Measurements from ENCODE around the gene TRIM34.

DNA sequence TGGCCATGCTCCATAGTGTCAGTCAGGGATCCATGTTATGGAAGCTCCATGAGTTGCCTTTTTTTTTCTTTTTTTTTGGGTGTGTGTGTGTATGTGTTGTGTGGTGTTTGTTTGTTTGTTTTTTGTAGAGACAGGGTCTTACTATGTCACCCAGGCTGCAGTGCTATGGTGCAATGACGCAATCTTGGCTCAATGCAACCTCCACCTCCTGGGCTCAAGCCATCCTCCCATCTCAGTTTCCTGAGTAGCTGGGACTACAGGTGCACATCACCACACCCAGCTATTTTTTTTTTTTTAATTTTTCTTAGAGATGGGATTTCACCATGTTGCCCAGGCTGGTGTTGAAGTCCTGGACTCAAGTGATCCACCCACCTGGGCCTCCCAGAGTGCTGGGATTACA lies 63.7 kb downstream of the TRIM34 start:
- TF ChIP-seq, protein P1, sequence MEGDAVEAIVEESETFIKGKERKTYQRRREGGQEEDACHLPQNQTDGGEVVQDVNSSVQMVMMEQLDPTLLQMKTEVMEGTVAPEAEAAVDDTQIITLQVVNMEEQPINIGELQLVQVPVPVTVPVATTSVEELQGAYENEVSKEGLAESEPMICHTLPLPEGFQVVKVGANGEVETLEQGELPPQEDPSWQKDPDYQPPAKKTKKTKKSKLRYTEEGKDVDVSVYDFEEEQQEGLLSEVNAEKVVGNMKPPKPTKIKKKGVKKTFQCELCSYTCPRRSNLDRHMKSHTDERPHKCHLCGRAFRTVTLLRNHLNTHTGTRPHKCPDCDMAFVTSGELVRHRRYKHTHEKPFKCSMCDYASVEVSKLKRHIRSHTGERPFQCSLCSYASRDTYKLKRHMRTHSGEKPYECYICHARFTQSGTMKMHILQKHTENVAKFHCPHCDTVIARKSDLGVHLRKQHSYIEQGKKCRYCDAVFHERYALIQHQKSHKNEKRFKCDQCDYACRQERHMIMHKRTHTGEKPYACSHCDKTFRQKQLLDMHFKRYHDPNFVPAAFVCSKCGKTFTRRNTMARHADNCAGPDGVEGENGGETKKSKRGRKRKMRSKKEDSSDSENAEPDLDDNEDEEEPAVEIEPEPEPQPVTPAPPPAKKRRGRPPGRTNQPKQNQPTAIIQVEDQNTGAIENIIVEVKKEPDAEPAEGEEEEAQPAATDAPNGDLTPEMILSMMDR (conservative IDR thresholded peaks at IDR 0.05; ENCODE audit: low read length): no peak
- no peak for TF ChIP-seq EZH2phosphoT487 (IDR thresholded peaks at IDR 0.05; ENCODE audit: borderline replicate concordance, low read depth, low read length)

Data from OCI-LY7 (cell line).